Mammary epithelial cell (primary cell): ENCODE measurements around the gene NOL4L.

Experiments used
- CTCF ChIP-seq, 2 donors: IDR thresholded peaks in 1 of 2; conservative IDR thresholded peaks in 1 of 2; 2 replicates each; pipeline ENCODE4 v1.5.1; 2011 to 2012; ENCODE audit warnings: inconsistent platforms in 2 of 2, low read length in 2 of 2, mild to moderate bottlenecking in 2 of 2, control low read depth in 1 of 2, low read depth in 1 of 2; ENCODE audit not compliant: insufficient read depth in 1 of 2; ENCODE audit errors: extremely low read depth in 1 of 2
- EZH2 ChIP-seq: IDR thresholded peaks from 2 replicates; pipeline ENCODE4 v1.6.1; 2012; ENCODE audit warnings: low read length, inconsistent platforms, borderline replicate concordance

- TF ChIP-seq CTCF (conservative IDR thresholded peaks at IDR 0.05 in 1 of 2, IDR thresholded peaks at IDR 0.05 in 1 of 2; ENCODE audit: extremely low read depth in 1 of 2, insufficient read depth in 1 of 2, low read depth in 1 of 2, low read length in 2 of 2) (no peak), EZH2 (no peak)
Observed at GRCh38 chr20:32415494-32415893, 169.6 kb downstream of the NOL4L start.
